Measurements from ENCODE around the gene RNASE4. TPM values are rescaled to one million over a fixed set of nuclear protein-coding genes. Genes with fewer than 3 reads are reported as not detected.
A peak's percentile ranks its signal among the peaks of the same experiment; 100 is the strongest.
"Not testable (repeated sequence)": the region's sequence is repeated elsewhere in the genome, so short reads cannot be mapped to it uniquely, and the experiment has no call there.

RNASE4 gene
- total and polyA plus RNA-seq, 2 donors = 39.5 to 135 TPM

GRCh38 chr14:20698018-20698329 lies 13.6 kb downstream of the RNASE4 start:
- DNase-seq (ENCODE audit: extremely low spot score) = no peak

DNA sequence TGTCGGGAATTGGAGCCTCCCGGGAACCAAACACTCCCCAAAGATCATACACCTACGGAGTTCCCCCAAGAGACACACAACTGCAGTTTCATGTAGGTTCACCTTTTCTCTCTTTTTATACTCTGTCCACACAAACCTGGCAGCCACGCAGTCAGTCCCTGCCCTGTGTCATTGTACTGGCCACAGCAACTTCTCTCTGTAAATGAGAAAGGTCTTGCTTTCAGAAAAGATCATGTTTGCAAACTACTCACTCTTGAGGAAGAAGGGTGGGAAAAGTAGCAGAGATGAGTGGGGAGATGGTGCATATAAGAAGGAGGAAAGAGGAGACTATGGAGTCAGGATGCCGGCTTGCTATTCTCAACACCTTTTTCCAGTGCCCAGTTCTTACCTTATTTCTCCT lies 14.6 kb downstream of the RNASE4 start:
- Histone ChIP-seq H3K4me3 (ENCODE audit: low read depth, low read length) (no peak overlapping the region), H3K4me1 (ENCODE audit: insufficient read depth) (no peaks in the 10 kb centered on the region), H3K27ac (ENCODE audit: low read depth) (no peak overlapping the region), H3K36me3 (ENCODE audit: insufficient read depth) (peaks cover 2% of the 10 kb centered on the region)
- 86% methylated on average over 5 of the region's 5 CpGs for WGBS
- DNase-seq (ENCODE audit: extremely low spot score) = no peak

More at GRCh38 chr14:20698018-20698329, 13.6 kb downstream of the RNASE4 start:
- Histone ChIP-seq H3K4me3 (ENCODE audit: low read depth, low read length) (no peak overlapping the region), H3K36me3 (ENCODE audit: insufficient read depth) (peaks cover 2% of the 10 kb centered on the region), H3K27ac (ENCODE audit: low read depth) (no peak overlapping the region), H3K4me1 (ENCODE audit: insufficient read depth) (no peaks in the 10 kb centered on the region)

GRCh38 chr14:20699931-20700330 lies 15.6 kb downstream of the RNASE4 start:
- Histone ChIP-seq H3K4me1 (ENCODE audit: insufficient read depth) (no peaks in the 10 kb centered on the region), H3K4me3 (ENCODE audit: low read depth, low read length) (no peak overlapping the region), H3K36me3 (ENCODE audit: insufficient read depth) (peaks cover 2% of the 10 kb centered on the region), H3K27ac (ENCODE audit: low read depth) (no peak overlapping the region)
- DNase-seq (ENCODE audit: extremely low spot score) = no peak

- H3K36me3 ChIP-seq (ENCODE audit: insufficient read depth); H3K4me3 ChIP-seq (ENCODE audit: low read depth, low read length); DNase-seq (ENCODE audit: extremely low spot score); H3K27ac ChIP-seq (ENCODE audit: low read depth); H3K4me1 ChIP-seq (ENCODE audit: insufficient read depth): not testable (repeated sequence)
- 94% methylated on average over 7 of the region's 7 CpGs for WGBS
These were observed 16.6 kb downstream of the RNASE4 start for GRCh38 chr14:20700965-20701364.

GRCh38 chr14:20706657-20707355 lies 22.4 kb downstream of the RNASE4 start:
- no peak for DNase-seq (ENCODE audit: extremely low spot score)
- peak overlapping the region; percentile 56 for H3K27ac ChIP-seq (ENCODE audit: low read depth)
- H3K4me3 ChIP-seq (ENCODE audit: low read depth, low read length) = no peak overlapping the region
- WGBS = 45% methylated on average over 4 of the region's 4 CpGs
- no peaks in the 10 kb centered on the region for H3K36me3 ChIP-seq (ENCODE audit: insufficient read depth)
- no peaks in the 10 kb centered on the region for H3K4me1 ChIP-seq (ENCODE audit: insufficient read depth)

DNA sequence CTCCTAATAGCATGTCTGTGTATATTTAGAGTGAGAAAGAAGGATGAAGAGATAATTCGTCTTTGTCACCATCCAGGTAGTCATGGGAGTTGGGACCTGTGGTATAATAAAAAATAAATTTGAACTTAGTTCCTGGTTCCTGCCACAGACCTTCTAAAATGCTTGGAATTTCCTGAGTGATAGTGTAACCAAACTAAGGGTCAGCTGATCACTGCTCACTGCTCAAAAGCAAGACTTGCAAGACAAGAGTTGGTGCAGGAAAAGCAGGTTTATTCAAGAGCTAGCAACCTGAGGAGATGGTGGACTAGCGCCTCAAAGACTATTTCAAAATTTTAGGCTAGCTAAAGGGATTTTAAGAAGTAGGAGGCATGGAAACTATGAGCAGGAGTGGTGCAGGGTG lies 23.3 kb downstream of the RNASE4 start:
- no peak overlapping the region for H3K27ac ChIP-seq (ENCODE audit: low read depth)
- 38% methylated on average over 2 of the region's 2 CpGs for WGBS
- H3K4me1 ChIP-seq (ENCODE audit: insufficient read depth) = no peaks in the 10 kb centered on the region
- no peak for DNase-seq (ENCODE audit: extremely low spot score)
- H3K36me3 ChIP-seq (ENCODE audit: insufficient read depth) = no peaks in the 10 kb centered on the region
- no peak overlapping the region for H3K4me3 ChIP-seq (ENCODE audit: low read depth, low read length)

DNA sequence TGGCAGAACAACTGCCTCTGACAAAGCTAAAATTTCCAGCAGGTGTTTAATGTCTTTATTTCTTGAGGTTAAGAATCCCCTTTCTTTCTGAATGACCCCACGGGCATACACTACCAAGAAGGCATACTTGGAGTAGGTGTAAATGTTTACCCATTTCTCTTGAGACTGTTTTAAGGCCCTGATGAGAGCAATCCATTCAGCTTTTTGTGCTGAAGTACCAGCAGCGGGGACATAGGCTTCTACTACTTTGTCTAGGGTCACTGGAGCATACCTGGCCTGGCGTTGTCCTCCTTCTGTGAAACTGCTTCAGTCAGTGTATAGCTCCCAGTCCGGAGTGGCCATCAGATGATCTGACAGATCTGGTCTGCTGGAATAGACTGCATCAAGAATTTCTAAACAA lies 26.9 kb downstream of the RNASE4 start:
- Histone ChIP-seq H3K27ac (ENCODE audit: low read depth) (no peak overlapping the region), H3K36me3 (ENCODE audit: insufficient read depth) (no peaks in the 10 kb centered on the region), H3K4me1 (ENCODE audit: insufficient read depth) (no peaks in the 10 kb centered on the region), H3K4me3 (ENCODE audit: low read depth, low read length) (no peak overlapping the region)
- WGBS = 63% methylated on average over 4 of the region's 4 CpGs
- no peak for DNase-seq (ENCODE audit: extremely low spot score)

DNA sequence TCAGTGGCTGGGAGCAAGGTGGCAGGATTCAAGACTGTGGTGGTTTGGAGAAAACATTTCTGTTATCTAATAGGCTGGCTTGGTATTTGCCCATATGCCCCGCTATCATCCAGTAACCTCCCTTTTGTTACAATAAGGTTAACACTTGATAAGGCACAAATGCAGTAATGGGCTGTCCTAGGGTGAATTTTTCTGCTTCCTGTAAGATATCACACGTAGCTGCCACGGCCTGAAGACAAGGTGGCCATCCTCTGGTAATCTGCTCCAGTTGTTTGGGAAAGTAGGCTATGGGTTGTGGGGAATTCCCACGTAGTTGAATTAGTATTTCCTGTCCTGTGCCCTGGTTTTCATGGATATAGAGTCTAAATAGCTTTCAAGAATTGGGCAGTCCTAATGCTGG lies 27.3 kb downstream of the RNASE4 start:
- Histone ChIP-seq H3K4me3 (ENCODE audit: low read depth, low read length) (no peak overlapping the region), H3K4me1 (ENCODE audit: insufficient read depth) (no peaks in the 10 kb centered on the region), H3K27ac (ENCODE audit: low read depth) (no peak overlapping the region), H3K36me3 (ENCODE audit: insufficient read depth) (no peaks in the 10 kb centered on the region)
- no peak for DNase-seq (ENCODE audit: extremely low spot score)
- WGBS = 52% methylated on average over 4 of the region's 4 CpGs

- no peak for DNase-seq (ENCODE audit: extremely low spot score)
- no peaks in the 10 kb centered on the region for H3K36me3 ChIP-seq (ENCODE audit: insufficient read depth)
- H3K4me1 ChIP-seq (ENCODE audit: insufficient read depth) = no peaks in the 10 kb centered on the region
- 38% methylated on average over 2 of the region's 2 CpGs for WGBS
- H3K4me3 ChIP-seq (ENCODE audit: low read depth, low read length) = no peak overlapping the region
- H3K27ac ChIP-seq (ENCODE audit: low read depth) = no peak overlapping the region
These were observed 28.5 kb downstream of the RNASE4 start for GRCh38 chr14:20712904-20713303.

DNA sequence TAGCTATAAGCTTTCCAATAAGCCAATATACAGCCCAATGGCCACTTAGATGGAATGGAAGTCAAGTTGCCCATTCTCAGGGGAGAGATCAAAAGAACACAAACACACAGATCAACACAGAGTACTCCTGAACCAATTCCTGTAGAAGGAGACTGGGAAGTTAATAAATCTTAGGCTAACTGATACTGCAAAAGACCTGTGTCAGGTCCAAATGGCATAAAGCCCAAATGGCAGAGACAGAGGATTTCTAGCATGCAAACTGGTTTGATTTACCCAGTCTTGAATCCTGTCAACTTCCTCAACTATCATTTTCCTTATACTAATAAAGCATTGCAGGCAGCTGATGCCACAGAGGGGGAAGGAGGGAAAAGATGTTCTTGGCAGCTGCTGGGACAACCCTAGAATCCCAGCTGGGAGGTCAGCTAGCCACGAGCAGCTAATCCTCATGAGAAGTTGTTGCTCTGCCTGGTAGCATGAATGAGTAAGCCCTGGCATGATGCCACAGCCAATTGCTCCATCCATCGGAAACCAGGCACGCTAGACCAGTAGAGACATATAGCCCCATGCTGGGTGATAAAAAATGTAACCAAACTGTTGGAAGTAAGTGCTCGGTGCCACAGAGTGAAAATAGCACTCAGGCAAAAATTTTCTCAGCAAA lies 30.4 kb downstream of the RNASE4 start:
- Histone ChIP-seq H3K4me3 (ENCODE audit: low read depth, low read length) (no peak overlapping the region), H3K27ac (ENCODE audit: low read depth) (no peak overlapping the region), H3K36me3 (ENCODE audit: insufficient read depth) (no peaks in the 10 kb centered on the region), H3K4me1 (ENCODE audit: insufficient read depth) (no peaks in the 10 kb centered on the region)
- 20% methylated on average over 4 of the region's 4 CpGs for WGBS
- DNase-seq (ENCODE audit: extremely low spot score) = no peak

- DNase-seq (ENCODE audit: extremely low spot score) = peak; percentile 84
These were observed 35.4 kb downstream of the RNASE4 start for GRCh38 chr14:20719777-20720176.

DNA sequence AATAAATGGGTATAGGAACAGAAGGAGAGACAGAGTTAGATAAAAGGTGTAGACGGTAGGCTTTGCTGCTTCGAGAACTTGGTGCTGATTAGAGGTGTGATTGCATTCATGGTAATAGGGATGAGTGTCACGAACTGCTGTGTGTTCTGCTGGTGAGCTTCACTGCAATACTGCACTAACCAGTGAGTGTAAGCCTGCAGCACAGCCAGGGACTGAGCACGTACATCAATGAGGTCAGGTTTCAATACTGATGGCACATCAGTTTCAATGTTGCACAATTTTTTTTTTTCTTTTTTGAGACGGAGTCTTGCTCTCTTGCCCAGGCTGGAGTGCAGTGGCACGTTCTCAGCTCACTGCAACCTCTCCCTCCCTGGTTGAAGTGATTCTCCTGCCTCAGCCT lies 36.4 kb downstream of the RNASE4 start:
- no peak overlapping the region for H3K27ac ChIP-seq (ENCODE audit: low read depth)
- WGBS = 76% methylated on average over 6 of the region's 6 CpGs
- DNase-seq (ENCODE audit: extremely low spot score) = no peak

More at GRCh38 chr14:20719777-20720176, 35.4 kb downstream of the RNASE4 start:
- WGBS = 86% methylated on average over 4 of the region's 4 CpGs
- Histone ChIP-seq H3K4me1 (ENCODE audit: insufficient read depth) (no peaks in the 10 kb centered on the region), H3K36me3 (ENCODE audit: insufficient read depth) (no peaks in the 10 kb centered on the region), H3K27ac (ENCODE audit: low read depth) (no peak overlapping the region), H3K4me3 (ENCODE audit: low read depth, low read length) (no peak overlapping the region)

GRCh38 chr14:20722016-20722415 lies 37.7 kb downstream of the RNASE4 start:
- no peak overlapping the region for H3K27ac ChIP-seq (ENCODE audit: low read depth)
- no peaks in the 10 kb centered on the region for H3K4me1 ChIP-seq (ENCODE audit: insufficient read depth)
- 92% methylated on average over 12 of the region's 12 CpGs for WGBS
- no peaks in the 10 kb centered on the region for H3K36me3 ChIP-seq (ENCODE audit: insufficient read depth)
- DNase-seq (ENCODE audit: extremely low spot score) = no peak
- H3K4me3 ChIP-seq (ENCODE audit: low read depth, low read length) = no peak overlapping the region

More for the DNA sequence above, 36.4 kb downstream of the RNASE4 start:
- no peaks in the 10 kb centered on the region for H3K36me3 ChIP-seq (ENCODE audit: insufficient read depth)
- no peaks in the 10 kb centered on the region for H3K4me1 ChIP-seq (ENCODE audit: insufficient read depth)
- no peak overlapping the region for H3K4me3 ChIP-seq (ENCODE audit: low read depth, low read length)

DNA sequence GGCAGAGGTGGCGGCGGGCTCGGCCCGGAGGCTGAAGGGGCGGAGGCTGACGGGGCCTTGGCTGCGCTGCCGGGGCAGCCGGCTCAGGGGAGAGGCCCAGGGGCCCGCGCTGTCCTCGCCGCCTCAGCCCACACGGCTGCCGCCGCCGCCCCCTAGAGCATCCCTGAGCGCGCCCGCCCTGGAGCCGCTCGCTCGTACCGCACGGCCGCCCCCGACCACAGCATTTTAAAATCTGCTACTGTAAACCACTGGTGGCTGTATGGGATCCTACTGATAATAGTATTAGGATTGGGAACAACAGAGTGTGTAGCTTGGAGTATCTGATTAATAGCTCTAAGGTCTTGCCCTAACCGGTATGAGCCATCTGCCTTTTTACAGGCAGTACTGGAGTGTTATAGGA lies 39.1 kb downstream of the RNASE4 start:
- no peak for DNase-seq (ENCODE audit: extremely low spot score)
- Histone ChIP-seq H3K27ac (ENCODE audit: low read depth) (no peak overlapping the region), H3K4me1 (ENCODE audit: insufficient read depth) (no peaks in the 10 kb centered on the region), H3K4me3 (ENCODE audit: low read depth, low read length) (no peak overlapping the region), H3K36me3 (ENCODE audit: insufficient read depth) (no peaks in the 10 kb centered on the region)
- WGBS = 24% methylated on average over 28 of the region's 28 CpGs
